ENCODE data around the gene DMAC1.

The DMAC1 gene

DNA sequence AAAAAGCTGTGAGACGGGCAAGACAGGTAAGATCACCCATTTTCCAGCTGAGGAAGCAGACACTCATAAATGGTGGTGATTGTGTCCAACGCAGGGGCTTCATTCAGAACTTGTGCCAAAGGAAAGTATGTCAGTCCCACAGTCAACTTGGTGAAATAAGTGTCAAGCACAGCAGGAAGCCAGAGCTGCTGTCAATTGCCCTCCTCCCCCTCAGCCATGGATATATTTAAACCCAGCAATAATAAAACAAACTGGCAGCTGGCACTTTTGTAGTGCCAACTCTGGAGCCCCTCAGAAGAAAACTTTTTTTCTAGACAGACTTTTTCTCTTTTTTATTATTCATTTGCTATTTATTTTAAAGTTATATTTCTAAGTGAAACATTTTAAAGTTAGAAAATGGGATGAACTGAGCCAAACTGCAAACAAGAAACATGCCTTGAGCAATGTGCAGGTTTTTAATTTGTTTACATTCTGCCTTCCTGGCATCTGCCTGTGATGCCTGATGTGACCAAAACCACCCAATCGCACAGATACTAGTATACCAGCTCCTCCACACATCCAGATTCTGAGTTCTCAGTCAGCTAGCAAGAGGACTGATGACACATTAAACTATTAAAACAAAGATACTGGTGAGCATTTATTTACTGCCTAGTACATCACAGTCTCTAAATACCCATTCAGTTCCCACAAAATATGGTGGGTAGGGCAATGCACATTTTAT is 17.0 kb downstream of the DMAC1 start:
- H3K27me3 Mint-ChIP-seq (ENCODE audit: low read depth) = no peaks in the 10 kb centered on the region

GRCh38 chr9:7780261-7780988 is 19.2 kb downstream of the DMAC1 start:
- Mint-ChIP-seq H3K27me3 (ENCODE audit: low read depth) (no peaks in the 10 kb centered on the region), H3K9me3 (no peaks in the 10 kb centered on the region), H3K4me3 (no peak overlapping the region), H3K36me3 (ENCODE audit: low read depth) (no peaks in the 10 kb centered on the region), H3K4me1 (peaks cover 35% of the 10 kb centered on the region), H3K27ac (no peak overlapping the region)
- TF ChIP-seq, protein P1, sequence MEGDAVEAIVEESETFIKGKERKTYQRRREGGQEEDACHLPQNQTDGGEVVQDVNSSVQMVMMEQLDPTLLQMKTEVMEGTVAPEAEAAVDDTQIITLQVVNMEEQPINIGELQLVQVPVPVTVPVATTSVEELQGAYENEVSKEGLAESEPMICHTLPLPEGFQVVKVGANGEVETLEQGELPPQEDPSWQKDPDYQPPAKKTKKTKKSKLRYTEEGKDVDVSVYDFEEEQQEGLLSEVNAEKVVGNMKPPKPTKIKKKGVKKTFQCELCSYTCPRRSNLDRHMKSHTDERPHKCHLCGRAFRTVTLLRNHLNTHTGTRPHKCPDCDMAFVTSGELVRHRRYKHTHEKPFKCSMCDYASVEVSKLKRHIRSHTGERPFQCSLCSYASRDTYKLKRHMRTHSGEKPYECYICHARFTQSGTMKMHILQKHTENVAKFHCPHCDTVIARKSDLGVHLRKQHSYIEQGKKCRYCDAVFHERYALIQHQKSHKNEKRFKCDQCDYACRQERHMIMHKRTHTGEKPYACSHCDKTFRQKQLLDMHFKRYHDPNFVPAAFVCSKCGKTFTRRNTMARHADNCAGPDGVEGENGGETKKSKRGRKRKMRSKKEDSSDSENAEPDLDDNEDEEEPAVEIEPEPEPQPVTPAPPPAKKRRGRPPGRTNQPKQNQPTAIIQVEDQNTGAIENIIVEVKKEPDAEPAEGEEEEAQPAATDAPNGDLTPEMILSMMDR (IDR thresholded peaks at IDR 0.05; ENCODE audit: unreplicated experiment in 3 of 3) = no peak

More for the DNA sequence above, 17.0 kb downstream of the DMAC1 start:
- Mint-ChIP-seq H3K4me3 (no peak overlapping the region), H3K4me1 (peaks cover 25% of the 10 kb centered on the region), H3K27ac (no peak overlapping the region), H3K36me3 (ENCODE audit: low read depth) (no peaks in the 10 kb centered on the region), H3K9me3 (no peaks in the 10 kb centered on the region)
- TF ChIP-seq, protein P1 (IDR thresholded peaks at IDR 0.05; ENCODE audit: unreplicated experiment in 3 of 3) = no peak

DNA sequence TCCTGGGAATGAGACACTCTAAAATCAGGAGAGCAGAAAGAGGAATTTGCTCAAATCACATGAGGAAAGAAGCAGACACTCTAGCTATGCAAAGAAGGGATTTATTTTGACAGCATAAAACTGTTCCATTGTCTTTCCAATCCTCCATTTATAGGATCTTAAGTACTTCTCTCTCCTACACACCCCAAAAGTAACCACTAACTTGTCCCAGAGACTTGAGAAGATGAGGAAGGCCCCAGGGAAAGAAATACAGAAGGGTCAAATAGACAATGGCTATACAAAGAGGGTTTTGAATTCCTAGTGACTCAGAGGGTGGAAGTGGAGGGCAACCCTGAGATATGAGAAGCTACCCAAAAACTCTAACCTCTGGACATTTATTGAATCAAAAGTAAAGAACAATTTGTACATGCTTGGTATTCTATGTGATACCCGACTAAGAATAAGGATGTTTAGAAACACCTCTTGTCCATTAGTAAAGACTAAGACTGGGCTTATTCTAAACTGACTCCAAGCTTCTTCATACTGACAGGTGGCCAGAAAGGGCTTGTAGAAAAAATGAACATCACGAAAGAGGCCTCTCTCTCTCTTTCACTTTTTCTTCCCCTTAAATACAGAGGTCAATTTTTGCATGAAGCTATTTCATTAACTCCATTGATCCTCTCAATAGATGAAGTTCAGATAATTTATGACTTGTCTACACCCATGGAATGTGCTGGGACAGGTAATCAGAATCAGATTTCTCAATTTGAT is 20.6 kb downstream of the DMAC1 start:
- Mint-ChIP-seq H3K27ac (no peak overlapping the region), H3K9me3 (no peaks in the 10 kb centered on the region), H3K36me3 (ENCODE audit: low read depth) (no peaks in the 10 kb centered on the region), H3K4me1 (peaks cover 33% of the 10 kb centered on the region), H3K4me3 (no peak overlapping the region), H3K27me3 (ENCODE audit: low read depth) (no peaks in the 10 kb centered on the region)
- TF ChIP-seq, protein P1 (IDR thresholded peaks at IDR 0.05; ENCODE audit: unreplicated experiment in 3 of 3) = no peak

DNA sequence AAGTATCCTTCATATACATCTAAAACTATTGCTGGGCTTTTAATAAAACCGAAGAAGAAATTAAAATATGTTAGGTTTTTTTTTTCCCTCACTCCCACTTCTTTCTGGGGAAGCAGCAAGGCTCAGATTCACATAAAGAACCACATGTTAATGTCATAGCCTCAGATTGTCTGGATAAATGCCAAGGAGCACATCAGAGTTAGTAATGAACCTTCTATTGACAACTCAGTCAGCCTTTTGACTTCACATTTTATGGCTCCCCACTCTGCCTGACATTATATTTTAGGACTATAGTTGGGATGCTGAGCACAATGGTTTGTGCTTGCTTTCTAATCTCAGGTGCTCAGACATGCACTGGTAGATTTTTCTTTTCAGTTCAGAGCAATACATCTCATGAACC is 21.8 kb downstream of the DMAC1 start:
- no peaks in the 10 kb centered on the region for H3K27me3 Mint-ChIP-seq (ENCODE audit: low read depth)
- TF ChIP-seq, protein P1 (IDR thresholded peaks at IDR 0.05; ENCODE audit: unreplicated experiment in 3 of 3) = no peak
- no peaks in the 10 kb centered on the region for H3K36me3 Mint-ChIP-seq (ENCODE audit: low read depth)
- H3K9me3 Mint-ChIP-seq = no peaks in the 10 kb centered on the region
- H3K27ac Mint-ChIP-seq = no peak overlapping the region
- H3K4me1 Mint-ChIP-seq = peaks cover 33% of the 10 kb centered on the region
- H3K4me3 Mint-ChIP-seq = no peak overlapping the region

GRCh38 chr9:7770111-7770510 is 29.5 kb downstream of the DMAC1 start:
- H3K9me3 Mint-ChIP-seq = peaks cover 13% of the 10 kb centered on the region
- H3K4me3 Mint-ChIP-seq = no peak overlapping the region
- H3K36me3 Mint-ChIP-seq (ENCODE audit: low read depth) = peaks cover 7% of the 10 kb centered on the region
- H3K27me3 Mint-ChIP-seq (ENCODE audit: low read depth) = peaks cover 4% of the 10 kb centered on the region
- H3K27ac Mint-ChIP-seq = no peak overlapping the region
- H3K4me1 Mint-ChIP-seq = peaks cover 4% of the 10 kb centered on the region
- TF ChIP-seq, protein P1 (IDR thresholded peaks at IDR 0.05; ENCODE audit: unreplicated experiment in 3 of 3) = no peak

All from nephron (organoid).